Measurements from ENCODE around the gene JCAD. TPM values are rescaled to one million over a fixed set of nuclear protein-coding genes. Genes with fewer than 3 reads are reported as not detected.

Gene JCAD
- total and polyA plus RNA-seq, 10 of the 15 experiments (the other 5 are each of a cell fraction or from before 2014, with no cell fraction given), result 0.28 TPM; not detected in 9

DNA sequence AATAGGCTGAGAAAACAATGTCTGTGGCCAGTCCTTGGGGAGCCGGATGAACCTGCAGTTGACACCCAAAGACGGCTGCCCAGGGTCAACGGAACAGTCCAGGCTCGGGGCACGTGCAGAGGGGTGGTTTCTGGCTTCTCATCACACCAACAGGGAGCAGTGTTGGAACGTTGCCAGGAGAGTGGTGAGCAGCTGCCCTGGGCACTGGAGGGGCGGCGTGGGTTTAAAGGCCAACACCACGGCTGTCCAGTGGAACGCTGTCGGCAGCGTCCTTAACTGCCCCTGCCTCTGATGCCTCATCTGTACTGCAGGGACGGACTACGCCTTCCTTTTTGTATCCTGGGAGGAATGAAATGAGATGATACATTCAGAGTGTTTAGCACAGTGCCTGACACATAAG, 19.8 kb downstream of the JCAD start:
- ATAC-seq (no peak), FAIRE-seq (no peak), DNase-seq (ENCODE audit: low read depth, low spot score) (no peak)
- H3K79me2 ChIP-seq (ENCODE audit: control insufficient read depth, insufficient read depth, low read length), result no peaks in the 10 kb centered on the region
- ChIA-PET POLR2A (no interaction called here), RAD21 (ENCODE audit: unreplicated experiment) (no interaction called here), SMC1A (ENCODE audit: uncharacterized antibody, unreplicated experiment) (no interaction called here), CTCF (no interaction called here)
- no TSS peak for BruUV-seq (replicated peaks)
- no peak overlapping the region for H3K9ac ChIP-seq (ENCODE audit: control insufficient read depth, insufficient read depth, low read length)
- WGBS (ENCODE audit: insufficient coverage, insufficient replicate concordance, low lambda C conversion rate, missing lambda C conversion rate), result 68% methylated on average over 14 of the region's 14 CpGs
- intact Hi-C loops (cut with micrococcal nuclease; ENCODE audit: unreplicated experiment) (no loop called here), in situ Hi-C loops (cut with MboI) (no loop called here)
- no peaks in the 10 kb centered on the region for H3K9me3 ChIP-seq (replicated peaks; ENCODE audit: control insufficient read depth, insufficient read depth, low read length)
- no peaks in the 10 kb centered on the region; a peak in 1 of 4 replicates for H3K27me3 ChIP-seq (replicated peaks in 1 of 2; ENCODE audit: control insufficient read depth in 2 of 2, insufficient read depth in 2 of 2, low read length in 1 of 2)
- no peak for TF ChIP-seq MXI1 (IDR thresholded peaks at IDR 0.05; ENCODE audit: low read depth, low read length)
- TF ChIP-seq, protein P1, sequence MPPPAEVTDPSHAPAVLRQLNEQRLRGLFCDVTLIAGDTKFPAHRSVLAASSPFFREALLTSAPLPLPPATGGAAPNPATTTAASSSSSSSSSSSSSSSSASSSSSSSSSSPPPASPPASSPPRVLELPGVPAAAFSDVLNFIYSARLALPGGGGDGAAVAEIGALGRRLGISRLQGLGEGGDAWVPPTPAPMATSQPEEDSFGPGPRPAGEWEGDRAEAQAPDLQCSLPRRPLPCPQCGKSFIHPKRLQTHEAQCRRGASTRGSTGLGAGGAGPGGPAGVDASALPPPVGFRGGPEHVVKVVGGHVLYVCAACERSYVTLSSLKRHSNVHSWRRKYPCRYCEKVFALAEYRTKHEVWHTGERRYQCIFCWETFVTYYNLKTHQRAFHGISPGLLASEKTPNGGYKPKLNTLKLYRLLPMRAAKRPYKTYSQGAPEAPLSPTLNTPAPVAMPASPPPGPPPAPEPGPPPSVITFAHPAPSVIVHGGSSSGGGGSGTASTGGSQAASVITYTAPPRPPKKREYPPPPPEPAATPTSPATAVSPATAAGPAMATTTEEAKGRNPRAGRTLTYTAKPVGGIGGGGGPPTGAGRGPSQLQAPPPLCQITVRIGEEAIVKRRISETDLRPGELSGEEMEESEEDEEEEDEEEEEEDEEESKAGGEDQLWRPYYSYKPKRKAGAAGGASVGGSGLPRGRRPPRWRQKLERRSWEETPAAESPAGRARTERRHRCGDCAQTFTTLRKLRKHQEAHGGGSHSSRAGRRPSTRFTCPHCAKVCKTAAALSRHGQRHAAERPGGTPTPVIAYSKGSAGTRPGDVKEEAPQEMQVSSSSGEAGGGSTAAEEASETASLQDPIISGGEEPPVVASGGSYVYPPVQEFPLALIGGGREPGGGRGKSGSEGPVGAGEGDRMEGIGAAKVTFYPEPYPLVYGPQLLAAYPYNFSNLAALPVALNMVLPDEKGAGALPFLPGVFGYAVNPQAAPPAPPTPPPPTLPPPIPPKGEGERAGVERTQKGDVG (CRISPR knock-in tag; IDR thresholded peaks at IDR 0.05), result no peak
- TF ChIP-seq SUZ12 (IDR thresholded peaks at IDR 0.05; ENCODE audit: unreplicated experiment), result no peak
- no peak for TF ChIP-seq SUPT20H (IDR thresholded peaks at IDR 0.05; ENCODE audit: borderline replicate concordance, control insufficient read depth, low read depth, low read length)
- TF ChIP-seq FOXM1 (IDR thresholded peaks at IDR 0.05; ENCODE audit: low read depth, low read length), result no peak
- no peak for TF ChIP-seq GABPA (IDR thresholded peaks at IDR 0.05; ENCODE audit: low read depth)
- no peak for TF ChIP-seq RELA (IDR thresholded peaks at IDR 0.05; ENCODE audit: borderline replicate concordance, partially characterized antibody)
- no peak for TF ChIP-seq TCF7 (IDR thresholded peaks at IDR 0.05; ENCODE audit: borderline replicate concordance)
- no peak for TF ChIP-seq HDGF (IDR thresholded peaks at IDR 0.05)
- TF ChIP-seq CBFB (IDR thresholded peaks at IDR 0.05; ENCODE audit: low read depth), result no peak
- no peak for TF ChIP-seq SP1 (IDR thresholded peaks at IDR 0.05; ENCODE audit: low read depth, low read length)
- TF ChIP-seq DPF2 (IDR thresholded peaks at IDR 0.05), result no peak
- no peak for TF ChIP-seq CBX3 (IDR thresholded peaks at IDR 0.05; ENCODE audit: borderline replicate concordance, low read depth)
- no peak for TF ChIP-seq MYB (IDR thresholded peaks at IDR 0.05; ENCODE audit: borderline replicate concordance, low read depth, low read length)
- TF ChIP-seq, protein P2, sequence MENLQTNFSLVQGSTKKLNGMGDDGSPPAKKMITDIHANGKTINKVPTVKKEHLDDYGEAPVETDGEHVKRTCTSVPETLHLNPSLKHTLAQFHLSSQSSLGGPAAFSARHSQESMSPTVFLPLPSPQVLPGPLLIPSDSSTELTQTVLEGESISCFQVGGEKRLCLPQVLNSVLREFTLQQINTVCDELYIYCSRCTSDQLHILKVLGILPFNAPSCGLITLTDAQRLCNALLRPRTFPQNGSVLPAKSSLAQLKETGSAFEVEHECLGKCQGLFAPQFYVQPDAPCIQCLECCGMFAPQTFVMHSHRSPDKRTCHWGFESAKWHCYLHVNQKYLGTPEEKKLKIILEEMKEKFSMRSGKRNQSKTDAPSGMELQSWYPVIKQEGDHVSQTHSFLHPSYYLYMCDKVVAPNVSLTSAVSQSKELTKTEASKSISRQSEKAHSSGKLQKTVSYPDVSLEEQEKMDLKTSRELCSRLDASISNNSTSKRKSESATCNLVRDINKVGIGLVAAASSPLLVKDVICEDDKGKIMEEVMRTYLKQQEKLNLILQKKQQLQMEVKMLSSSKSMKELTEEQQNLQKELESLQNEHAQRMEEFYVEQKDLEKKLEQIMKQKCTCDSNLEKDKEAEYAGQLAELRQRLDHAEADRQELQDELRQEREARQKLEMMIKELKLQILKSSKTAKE (IDR thresholded peaks at IDR 0.05; ENCODE audit: low read depth, poor library complexity, severe bottlenecking), result no peak
- no peak for TF ChIP-seq HDAC2 (IDR thresholded peaks at IDR 0.05)
- no peak for TF ChIP-seq EGR1 (IDR thresholded peaks at IDR 0.05; ENCODE audit: borderline replicate concordance in 1 of 2, low read depth in 2 of 2, low read length in 2 of 2)
- TF ChIP-seq HDAC6 (IDR thresholded peaks at IDR 0.05; ENCODE audit: unreplicated experiment), result no peak
- no peaks in the 10 kb centered on the region for H4K20me1 ChIP-seq (ENCODE audit: control insufficient read depth, insufficient read depth)
- no peak overlapping the region for H3K27ac ChIP-seq (ENCODE audit: control insufficient read depth, insufficient read depth)
- H3K4me3 ChIP-seq, result no peak overlapping the region
- no peak overlapping the region for H3K4me2 ChIP-seq (ENCODE audit: control insufficient read depth, insufficient read depth)
- H2AFZ ChIP-seq (ENCODE audit: control insufficient read depth, low read depth, low read length), result no peak overlapping the region
- no peaks in the 10 kb centered on the region for H3K36me3 ChIP-seq (ENCODE audit: control insufficient read depth in 2 of 2, insufficient read depth in 2 of 2, low read length in 1 of 2)
- H3K4me1 ChIP-seq (ENCODE audit: control insufficient read depth, insufficient read depth, low read length), result peaks cover 1% of the 10 kb centered on the region; the same call in 1 of the 2 replicates

Data from GM12878 (cell line).